ENCODE results near the gene RSPH9. TPM values are rescaled to one million over a fixed set of nuclear protein-coding genes. Genes with fewer than 3 reads are reported as not detected.

The RSPH9 gene, protein sequence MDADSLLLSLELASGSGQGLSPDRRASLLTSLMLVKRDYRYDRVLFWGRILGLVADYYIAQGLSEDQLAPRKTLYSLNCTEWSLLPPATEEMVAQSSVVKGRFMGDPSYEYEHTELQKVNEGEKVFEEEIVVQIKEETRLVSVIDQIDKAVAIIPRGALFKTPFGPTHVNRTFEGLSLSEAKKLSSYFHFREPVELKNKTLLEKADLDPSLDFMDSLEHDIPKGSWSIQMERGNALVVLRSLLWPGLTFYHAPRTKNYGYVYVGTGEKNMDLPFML
- total RNA-seq: 0.86 and 1.2 TPM in 2 replicates

GRCh38 chr6:43644940-43645612 lies at the start of gene RSPH9:
TSS of gene RSPH9 (plus strand) at chr6:43645036. CDS start at chr6:43645099, 63 bp downstream.

GRCh38 chr6:43629104-43629504 lies 15.7 kb upstream of the RSPH9 start, which contains the start of gene GTPBP2:
TSS of gene GTPBP2 (minus strand) at chr6:43629264. CDS start at chr6:43629162, 102 bp downstream.

GRCh38 chr6:43635387-43636307 lies 9.2 kb upstream of the RSPH9 start, which contains the start of gene MAD2L1BP:
TSS of gene MAD2L1BP (plus strand) at chr6:43635840. CDS start at chr6:43635876, 36 bp downstream.

GRCh38 chr6:43687437-43688347 lies 42.9 kb downstream of the RSPH9 start, which contains the start of gene MRPS18A:
TSS of gene MRPS18A (minus strand) at chr6:43687791. CDS start at chr6:43687779, 12 bp downstream.

Other genes starting within 250 kb of the RSPH9 start
- gene ABCC10, start 217.5 kb upstream of the RSPH9 start, total RNA-seq: 14.7 and 26.1 TPM in 2 replicates
- gene DLK2, start 189.5 kb upstream of the RSPH9 start, total RNA-seq: 0.86 and 2.3 TPM in 2 replicates
- gene TJAP1, start 167.5 kb upstream of the RSPH9 start, total RNA-seq: 21.4 and 38.6 TPM in 2 replicates
- 0.89 TPM in 1 of 2 replicates, not detected in the other for gene LRRC73, start 134.7 kb upstream of the RSPH9 start, total RNA-seq
- 145 and 164 TPM in 2 replicates for gene YIPF3, start 128.1 kb upstream of the RSPH9 start, total RNA-seq
- gene POLR1C, start 127.9 kb upstream of the RSPH9 start, total RNA-seq: 27.4 and 29.2 TPM in 2 replicates
- 18.5 and 20.7 TPM in 2 replicates for gene XPO5, start 69.0 kb upstream of the RSPH9 start, total RNA-seq
- 21.3 and 26.6 TPM in 2 replicates for gene POLH, start 68.9 kb upstream of the RSPH9 start, total RNA-seq
- 55.6 and 58.0 TPM in 2 replicates for gene GTPBP2, start 15.8 kb upstream of the RSPH9 start, total RNA-seq
- 35.5 and 37.6 TPM in 2 replicates for gene MAD2L1BP, start 9.2 kb upstream of the RSPH9 start, total RNA-seq
- gene MRPS18A, start 42.8 kb downstream of the RSPH9 start, total RNA-seq: 24.5 and 36.9 TPM in 2 replicates
- 36.9 and 44.8 TPM in 2 replicates for gene VEGFA, start 125.2 kb downstream of the RSPH9 start, total RNA-seq

Data from myometrial cell (primary cell).